ENCODE measurements around the gene CD82.

DNA sequence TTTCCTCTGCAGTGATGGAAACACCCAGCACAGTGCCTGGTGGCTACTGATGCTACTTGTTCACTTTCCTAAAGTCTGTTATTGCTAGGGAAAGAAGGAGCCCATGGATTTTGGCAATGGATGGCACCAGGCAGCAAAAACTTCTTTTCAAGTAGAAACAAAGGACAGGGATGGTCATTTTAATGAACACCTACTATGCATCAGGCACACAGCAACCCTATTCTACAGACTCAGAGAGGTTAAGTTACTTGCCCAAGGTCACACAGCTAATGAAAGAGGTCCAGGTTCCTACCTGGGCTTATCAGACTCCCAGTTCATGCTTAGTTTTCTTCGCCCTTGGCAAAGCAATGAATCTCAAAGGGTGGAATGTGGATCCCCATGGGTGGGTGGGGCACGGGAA is 36.9 kb upstream of the CD82 start:
- TF ChIP-seq CTCF (IDR thresholded peaks at IDR 0.05) (no peak), EZH2 (IDR thresholded peaks at IDR 0.05; ENCODE audit: borderline replicate concordance, insufficient read depth, low read depth, low read length, poor library complexity, severe bottlenecking) (no peak)
